Caco-2 (cell line): ENCODE measurements around the gene ADCYAP1R1. TPM values are rescaled to one million over a fixed set of nuclear protein-coding genes. Genes with fewer than 3 reads are reported as not detected.

Source experiments
- BruUV-seq: library from RNA; stranded (reverse); fragments of 400-500 nt; replicated peaks from 2 replicates; lab custom pipeline; 2021; lab: Mats Ljungman, UMichigan
- CTCF ChIA-PET: fragments of 300-600 bp; sonication (Branson Sonifier 250); formaldehyde crosslinking; loops from one replicate; lab custom pipeline; 2022; ENCODE audit warnings: antibody characterized with exemption; lab: Charles Lee
- POLR2A ChIA-PET: fragments of 300-600 bp; sonication (Branson Sonifier 250); formaldehyde crosslinking; loops from one replicate; lab custom pipeline; 2022; ENCODE audit warnings: antibody characterized with exemption; lab: Charles Lee
- DNase-seq, 2 experiments: peaks; one replicate each; pipeline versions ENCODE4 v3.0.0 to v3.0.0-alpha.2; 2020 to 2022
- H3K27me3 ChIP-seq: replicated peaks from 2 replicates; pipeline ENCODE4 v1.6.0; 2011; ENCODE audit warnings: low read length; ENCODE audit not compliant: control insufficient read depth, insufficient read depth
- H3K36me3 ChIP-seq: 2 replicates; pipeline ENCODE4 v1.5.1; 2011; ENCODE audit warnings: low read length; ENCODE audit not compliant: control insufficient read depth, insufficient read depth
- H3K4me1 ChIP-seq: fragments of 250-450 bp; sonication (Bioruptor Pico); 2 replicates; pipeline ENCODE4 v1.5.1; 2020; ENCODE audit warnings: mild to moderate bottlenecking
- H3K4me3 ChIP-seq: 2 replicates; pipeline ENCODE4 v1.5.1; 2011; ENCODE audit warnings: low read depth, mild to moderate bottlenecking, control low read depth, low read length
- H3K9me3 ChIP-seq: fragments of 250-450 bp; sonication (Bioruptor Pico); 2 replicates; pipeline ENCODE4 v1.5.1; 2020; ENCODE audit warnings: mild to moderate bottlenecking, moderate library complexity
- H3K27ac Mint-ChIP-seq: one replicate; pipeline ENCODE4 v1.8.0; 2022; ENCODE audit warnings: mixed read lengths; ENCODE audit not compliant: unreplicated experiment
- H3K27me3 Mint-ChIP-seq: one replicate; pipeline ENCODE4 v1.8.0; 2022; ENCODE audit warnings: mixed read lengths; ENCODE audit not compliant: insufficient read depth, unreplicated experiment
- H3K36me3 Mint-ChIP-seq: one replicate; pipeline ENCODE4 v1.8.0; 2022; ENCODE audit warnings: mild to moderate bottlenecking, mixed read lengths; ENCODE audit not compliant: insufficient read depth, unreplicated experiment
- H3K4me1 Mint-ChIP-seq: one replicate; pipeline ENCODE4 v1.8.0; 2022; ENCODE audit warnings: low read depth, mixed read lengths; ENCODE audit not compliant: unreplicated experiment
- H3K4me3 Mint-ChIP-seq: one replicate; pipeline ENCODE4 v1.8.0; 2022; ENCODE audit warnings: mild to moderate bottlenecking, moderate library complexity, mixed read lengths; ENCODE audit not compliant: unreplicated experiment
- H3K9me3 Mint-ChIP-seq: one replicate; pipeline ENCODE4 v1.8.0; 2022; ENCODE audit warnings: mixed read lengths; ENCODE audit not compliant: unreplicated experiment
- intact Hi-C: fragments of 100-400 bp; cut with micrococcal nuclease; formaldehyde crosslinking; loops from one replicate; pipeline ENCODE4 v1.10.0; 2022; ENCODE audit not compliant: unreplicated experiment
- total RNA-seq: library from RNA; stranded (reverse); gene quantifications from 2 replicates; pipeline ENCODE4 v1.2.3, GENCODE V29; 2022
- TF ChIP-seq, protein P1 (sequence below), 2 experiments: fragments of 200-600 bp in 1 of 2; IDR thresholded peaks; 1 replicate in 1 of 2; 2 replicates in 1 of 2; pipeline versions ENCODE4 v1.5.1 to v1.8.0; 2011 to 2022; ENCODE audit warnings: antibody characterized with exemption in 1 of 2, control low read depth in 1 of 2, inconsistent platforms in 1 of 2, low read depth in 1 of 2, low read length in 1 of 2, mild to moderate bottlenecking in 1 of 2, moderate library complexity in 1 of 2; ENCODE audit not compliant: insufficient read depth in 1 of 2, severe bottlenecking in 1 of 2, unreplicated experiment in 1 of 2

Gene ADCYAP1R1
- total RNA-seq, 1 experiment from 2014 or later = not detected

DNA sequence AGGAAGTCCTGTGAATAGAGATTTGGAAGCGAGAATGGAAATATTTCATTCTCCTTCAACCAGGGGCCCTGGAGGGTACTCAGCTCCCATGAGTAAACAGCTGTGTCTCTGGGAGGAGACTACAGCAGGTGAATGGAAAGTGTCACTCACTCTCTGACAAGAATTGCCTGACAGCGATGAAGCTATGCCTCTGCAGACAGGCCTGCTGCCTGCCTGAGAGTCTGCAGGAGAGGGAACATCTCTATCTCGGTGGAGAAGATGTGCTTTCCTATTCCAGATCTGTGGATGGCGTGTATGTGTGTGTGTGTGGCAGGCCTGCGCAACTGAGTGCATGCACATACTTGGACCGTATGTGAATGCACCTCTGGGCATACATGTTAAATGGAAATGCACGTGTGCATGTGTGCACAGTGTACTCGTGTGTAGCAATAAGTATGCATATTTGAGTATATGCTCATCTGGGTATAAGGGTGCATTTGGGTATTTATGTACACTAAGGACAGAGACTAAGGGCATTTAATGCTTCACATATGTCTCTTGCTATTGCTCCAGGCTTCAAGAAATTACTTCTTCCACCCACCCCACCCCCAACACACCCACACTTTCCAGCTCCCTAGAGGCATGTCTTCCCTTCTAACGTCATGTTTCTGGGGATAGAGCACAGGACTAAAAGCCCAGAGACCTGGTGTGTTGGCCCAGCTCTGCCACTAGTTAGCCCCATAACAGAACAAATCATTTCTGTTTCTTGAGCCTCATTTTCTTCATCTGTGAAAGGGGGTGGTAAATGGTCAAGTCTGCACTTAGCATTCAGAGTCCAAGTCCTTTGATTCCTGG lies 4.6 kb upstream of the ADCYAP1R1 start:
- Mint-ChIP-seq H3K4me1 (no peaks in the 10 kb centered on the region), H3K36me3 (no peaks in the 10 kb centered on the region), H3K4me3 (no peak overlapping the region), H3K9me3 (no peaks in the 10 kb centered on the region), H3K27me3 (peaks cover 32% of the 10 kb centered on the region), H3K27ac (no peak overlapping the region)
- H3K4me1 ChIP-seq = no peaks in the 10 kb centered on the region
- no peaks in the 10 kb centered on the region for H3K9me3 ChIP-seq
- ChIA-PET CTCF (no interaction called here), POLR2A (no interaction called here)
- DNase-seq = no peak
- intact Hi-C loops = no loop called here
- TF ChIP-seq, protein P1, sequence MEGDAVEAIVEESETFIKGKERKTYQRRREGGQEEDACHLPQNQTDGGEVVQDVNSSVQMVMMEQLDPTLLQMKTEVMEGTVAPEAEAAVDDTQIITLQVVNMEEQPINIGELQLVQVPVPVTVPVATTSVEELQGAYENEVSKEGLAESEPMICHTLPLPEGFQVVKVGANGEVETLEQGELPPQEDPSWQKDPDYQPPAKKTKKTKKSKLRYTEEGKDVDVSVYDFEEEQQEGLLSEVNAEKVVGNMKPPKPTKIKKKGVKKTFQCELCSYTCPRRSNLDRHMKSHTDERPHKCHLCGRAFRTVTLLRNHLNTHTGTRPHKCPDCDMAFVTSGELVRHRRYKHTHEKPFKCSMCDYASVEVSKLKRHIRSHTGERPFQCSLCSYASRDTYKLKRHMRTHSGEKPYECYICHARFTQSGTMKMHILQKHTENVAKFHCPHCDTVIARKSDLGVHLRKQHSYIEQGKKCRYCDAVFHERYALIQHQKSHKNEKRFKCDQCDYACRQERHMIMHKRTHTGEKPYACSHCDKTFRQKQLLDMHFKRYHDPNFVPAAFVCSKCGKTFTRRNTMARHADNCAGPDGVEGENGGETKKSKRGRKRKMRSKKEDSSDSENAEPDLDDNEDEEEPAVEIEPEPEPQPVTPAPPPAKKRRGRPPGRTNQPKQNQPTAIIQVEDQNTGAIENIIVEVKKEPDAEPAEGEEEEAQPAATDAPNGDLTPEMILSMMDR (IDR thresholded peaks at IDR 0.05; ENCODE audit: insufficient read depth in 1 of 2, low read depth in 1 of 2, low read length in 1 of 2, severe bottlenecking in 1 of 2, unreplicated experiment in 1 of 2) = no peak
- BruUV-seq = no TSS peak
- H3K27me3 ChIP-seq = peaks cover 2% of the 10 kb centered on the region; the same call in 1 of the 2 replicates
- H3K36me3 ChIP-seq = no peaks in the 10 kb centered on the region
- no peak overlapping the region for H3K4me3 ChIP-seq

DNA sequence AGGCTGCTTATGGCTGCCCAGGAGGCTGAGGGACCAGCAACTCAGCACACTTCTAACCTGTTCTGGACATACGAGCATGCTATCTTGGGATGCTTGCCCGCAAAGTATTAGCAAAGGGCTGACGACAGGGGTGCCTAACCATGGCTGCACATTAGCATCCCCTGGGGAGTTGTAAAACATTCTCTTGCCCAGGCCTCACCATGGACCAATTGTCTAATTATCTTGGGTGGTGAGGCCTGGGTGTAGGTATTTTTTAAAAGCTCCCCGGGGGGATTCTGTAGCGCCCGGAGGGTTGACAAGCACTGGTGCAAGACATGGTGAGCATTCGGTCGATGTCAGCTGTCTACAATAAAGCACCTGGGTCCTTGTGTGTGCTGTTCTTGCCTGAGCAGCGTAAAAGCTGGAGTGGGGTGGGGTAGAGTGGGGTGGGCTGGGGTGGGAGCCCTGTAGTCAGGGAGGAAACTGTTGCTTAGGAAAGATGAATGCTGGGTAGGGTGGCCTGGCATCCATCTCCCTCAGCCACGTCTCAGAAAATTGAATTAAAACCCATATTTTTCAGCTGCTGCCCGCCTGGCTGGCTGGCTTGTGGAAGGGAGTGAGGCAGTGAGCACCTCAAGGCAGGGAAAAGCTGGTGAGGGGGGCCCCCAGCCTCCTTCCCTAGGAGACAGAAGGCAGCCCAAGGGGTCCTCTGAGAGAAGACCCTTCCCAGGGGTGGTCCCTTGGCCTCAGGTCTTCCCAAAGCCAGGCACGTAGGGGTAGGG lies 2.9 kb upstream of the ADCYAP1R1 start:
- Mint-ChIP-seq H3K36me3 (no peaks in the 10 kb centered on the region), H3K4me3 (no peak overlapping the region), H3K27me3 (peaks cover 19% of the 10 kb centered on the region), H3K4me1 (no peaks in the 10 kb centered on the region), H3K27ac (no peak overlapping the region), H3K9me3 (no peaks in the 10 kb centered on the region)
- Histone ChIP-seq H3K9me3 (no peaks in the 10 kb centered on the region), H3K27me3 (peaks cover 2% of the 10 kb centered on the region; the same call in 1 of the 2 replicates), H3K4me3 (no peak overlapping the region), H3K4me1 (no peaks in the 10 kb centered on the region), H3K36me3 (no peaks in the 10 kb centered on the region)
- no peak for DNase-seq
- intact Hi-C loops = no loop called here
- BruUV-seq = no TSS peak
- POLR2A ChIA-PET = no interaction called here
- CTCF ChIA-PET = no interaction called here
- TF ChIP-seq, protein P1 (IDR thresholded peaks at IDR 0.05; ENCODE audit: insufficient read depth in 1 of 2, low read depth in 1 of 2, low read length in 1 of 2, severe bottlenecking in 1 of 2, unreplicated experiment in 1 of 2) = no peak

DNA sequence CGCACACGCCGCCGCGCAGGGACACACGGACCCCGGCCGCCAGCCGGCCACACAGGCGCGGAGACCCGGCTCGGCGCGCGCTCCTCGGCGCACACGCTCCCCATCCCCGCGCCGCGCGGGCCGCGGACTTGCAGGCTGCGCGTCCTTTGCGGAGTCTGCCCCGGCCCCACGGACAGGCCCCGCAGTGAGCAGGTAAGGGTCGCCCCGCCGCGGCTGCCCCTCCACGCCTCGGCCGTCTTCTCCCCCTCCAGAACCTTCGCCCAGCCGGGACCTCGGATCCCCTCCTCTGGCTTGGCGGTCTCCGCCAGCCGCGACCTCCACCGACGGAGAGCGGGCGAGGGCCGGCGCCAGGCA lies 356 bp downstream of the ADCYAP1R1 start:
- H3K9me3 Mint-ChIP-seq = no peaks in the 10 kb centered on the region
- CTCF ChIA-PET = no interaction called here
- peaks cover 2% of the 10 kb centered on the region; the same call in 1 of the 2 replicates for H3K27me3 ChIP-seq
- no peaks in the 10 kb centered on the region for H3K9me3 ChIP-seq
- H3K4me1 Mint-ChIP-seq = no peaks in the 10 kb centered on the region
- no peaks in the 10 kb centered on the region for H3K4me1 ChIP-seq
- TF ChIP-seq, protein P1 (IDR thresholded peaks at IDR 0.05; ENCODE audit: insufficient read depth in 1 of 2, low read depth in 1 of 2, low read length in 1 of 2, severe bottlenecking in 1 of 2, unreplicated experiment in 1 of 2) = no peak
- POLR2A ChIA-PET = no interaction called here
- no TSS peak for BruUV-seq
- H3K36me3 Mint-ChIP-seq = no peaks in the 10 kb centered on the region
- no peak for DNase-seq
- H3K36me3 ChIP-seq = no peaks in the 10 kb centered on the region
- H3K27ac Mint-ChIP-seq = no peak overlapping the region
- no peak overlapping the region for H3K4me3 Mint-ChIP-seq
- intact Hi-C loops = no loop called here
- H3K4me3 ChIP-seq = no peak overlapping the region
- peaks cover 23% of the 10 kb centered on the region for H3K27me3 Mint-ChIP-seq
